GM23338 (cell line): ENCODE measurements around the gene PCOLCE2.

Experiments
- CREB1 ChIP-seq: fragments of 250-450 bp; sonication (Bioruptor Pico); IDR thresholded peaks from 2 replicates; pipeline ENCODE4 v1.5.0; 2020; ENCODE audit warnings: low read depth, mild to moderate bottlenecking, moderate library complexity
- CTCF ChIP-seq, 2 experiments: fragments of 200-600 bp in 1 of 2; sonication (generic) in 1 of 2; conservative IDR thresholded peaks; 2 replicates each; pipeline versions ENCODE4 v1.5.1 to v1.6.1; 2016 to 2017; ENCODE audit warnings: antibody characterized with exemption in 2 of 2, low read depth in 2 of 2, mild to moderate bottlenecking in 2 of 2, moderate library complexity in 1 of 2
- EZH2 ChIP-seq: fragments of 200-600 bp; sonication (generic); IDR thresholded peaks from one replicate; pipeline ENCODE4 v1.8.0; 2017; ENCODE audit warnings: antibody characterized with exemption, mild to moderate bottlenecking, low read depth; ENCODE audit not compliant: unreplicated experiment
- EZH2phosphoT487 ChIP-seq: fragments of 200-600 bp; sonication (generic); IDR thresholded peaks from one replicate; pipeline ENCODE4 v1.8.1; 2018; ENCODE audit warnings: antibody characterized with exemption; ENCODE audit not compliant: unreplicated experiment
- JUNB ChIP-seq: IDR thresholded peaks from one replicate; pipeline ENCODE4 v1.6.1; 2016; ENCODE audit warnings: antibody characterized with exemption; ENCODE audit not compliant: unreplicated experiment
- NANOG ChIP-seq: IDR thresholded peaks from 2 replicates; pipeline ENCODE4 v1.6.1; 2016; ENCODE audit warnings: antibody characterized with exemption, borderline replicate concordance
- POLR2AphosphoS5 ChIP-seq: IDR thresholded peaks from 2 replicates; pipeline ENCODE4 v1.6.1; 2016; ENCODE audit warnings: antibody characterized with exemption, low read depth
- REST ChIP-seq: IDR thresholded peaks from one replicate; pipeline ENCODE4 v1.6.1; 2018; ENCODE audit warnings: antibody characterized with exemption; ENCODE audit not compliant: unreplicated experiment
- STAT1 ChIP-seq: IDR thresholded peaks from one replicate; pipeline ENCODE4 v1.6.1; 2016; ENCODE audit warnings: antibody characterized with exemption; ENCODE audit not compliant: unreplicated experiment
- ZNF114 ChIP-seq: fragments of 250-450 bp; sonication (Bioruptor Pico); IDR thresholded peaks from 2 replicates; pipeline ENCODE4 v1.5.0; 2020; ENCODE audit warnings: mild to moderate bottlenecking, moderate library complexity
- ZNF331 ChIP-seq: fragments of 250-450 bp; sonication (Bioruptor Pico); IDR thresholded peaks from 2 replicates; pipeline ENCODE4 v1.5.0; 2020; ENCODE audit warnings: low read depth, mild to moderate bottlenecking, moderate library complexity
- ZNF462 ChIP-seq: fragments of 250-450 bp; sonication (Bioruptor Pico); IDR thresholded peaks from 2 replicates; pipeline ENCODE4 v1.5.0; 2020; ENCODE audit warnings: mild to moderate bottlenecking, moderate library complexity

GRCh38 chr3:142934128-142934886 lies 45.4 kb upstream of the PCOLCE2 start:
- TF ChIP-seq NANOG (no peak), CTCF (conservative IDR thresholded peaks at IDR 0.05; ENCODE audit: low read depth in 2 of 2) (no peak), EZH2phosphoT487 (no peak), JUNB (no peak), REST (no peak), EZH2 (no peak), POLR2AphosphoS5 (no peak), CREB1 (no peak), STAT1 (no peak), ZNF114 (CRISPR knock-in tag) (no peak), ZNF462 (CRISPR knock-in tag) (no peak), ZNF331 (no peak)
